ENCODE results near the gene B4GALNT3. TPM values are rescaled to one million over a fixed set of nuclear protein-coding genes. Genes with fewer than 3 reads are reported as not detected.
A peak's percentile ranks its signal among the peaks of the same experiment; 100 is the strongest.

B4GALNT3 gene
- total and polyA plus RNA-seq, 2 of the 13 experiments (the other 11 are each of a cell fraction or from before 2014, with no cell fraction given): 3.2 to 4.4 TPM

GRCh38 chr12:570435-570920 lies 110.7 kb downstream of the B4GALNT3 start (continued):
- TF ChIP-seq ZNF280B (CRISPR knock-in tag; IDR thresholded peaks at IDR 0.05; ENCODE audit: borderline replicate concordance) (0 out of 2 replicates have a peak, but pooled peaks have one; percentile 65), PATZ1 (CRISPR knock-in tag; IDR thresholded peaks at IDR 0.05) (peak; percentile 83), GATAD1 (CRISPR knock-in tag; IDR thresholded peaks at IDR 0.05) (peak; percentile 73), BATF2 (CRISPR knock-in tag; IDR thresholded peaks at IDR 0.05) (no peak), SP4 (CRISPR knock-in tag; IDR thresholded peaks at IDR 0.05) (peak; percentile 17; the same call in 1 of the 2 replicates), CBX2 (IDR thresholded peaks at IDR 0.05; ENCODE audit: low read depth, low read length) (no peak), CBX2 (CRISPR knock-in tag; IDR thresholded peaks at IDR 0.05; ENCODE audit: low read depth) (no peak), KDM5A (IDR thresholded peaks at IDR 0.05; ENCODE audit: borderline replicate concordance, low read length) (0 out of 2 replicates have a peak, but pooled peaks have one; percentile 24), MLXIP (CRISPR knock-in tag; IDR thresholded peaks at IDR 0.05; ENCODE audit: borderline replicate concordance) (no peak), CBX1 (IDR thresholded peaks at IDR 0.05; ENCODE audit: low read depth) (peak; percentile 24), IRF1 (CRISPR knock-in tag; IDR thresholded peaks at IDR 0.05; ENCODE audit: low read depth) (0 out of 2 replicates have a peak, but pooled peaks have one; percentile 44), ZNF280D (CRISPR knock-in tag; IDR thresholded peaks at IDR 0.05) (no peak), HNF4A (CRISPR knock-in tag; IDR thresholded peaks at IDR 0.05) (peak; percentile 24; the same call in 1 of the 2 replicates), AHR (CRISPR knock-in tag; IDR thresholded peaks at IDR 0.05) (peak; percentile 88; the same call in 1 of the 2 replicates), ZNF839 (CRISPR knock-in tag; IDR thresholded peaks at IDR 0.05; ENCODE audit: borderline replicate concordance) (no peak)
